ENCODE results near the gene GALNT9.
"Not testable (repeated sequence)": the region's sequence is repeated elsewhere in the genome, so short reads cannot be mapped to it uniquely, and the experiment has no call there.

The GALNT9 gene

DNA sequence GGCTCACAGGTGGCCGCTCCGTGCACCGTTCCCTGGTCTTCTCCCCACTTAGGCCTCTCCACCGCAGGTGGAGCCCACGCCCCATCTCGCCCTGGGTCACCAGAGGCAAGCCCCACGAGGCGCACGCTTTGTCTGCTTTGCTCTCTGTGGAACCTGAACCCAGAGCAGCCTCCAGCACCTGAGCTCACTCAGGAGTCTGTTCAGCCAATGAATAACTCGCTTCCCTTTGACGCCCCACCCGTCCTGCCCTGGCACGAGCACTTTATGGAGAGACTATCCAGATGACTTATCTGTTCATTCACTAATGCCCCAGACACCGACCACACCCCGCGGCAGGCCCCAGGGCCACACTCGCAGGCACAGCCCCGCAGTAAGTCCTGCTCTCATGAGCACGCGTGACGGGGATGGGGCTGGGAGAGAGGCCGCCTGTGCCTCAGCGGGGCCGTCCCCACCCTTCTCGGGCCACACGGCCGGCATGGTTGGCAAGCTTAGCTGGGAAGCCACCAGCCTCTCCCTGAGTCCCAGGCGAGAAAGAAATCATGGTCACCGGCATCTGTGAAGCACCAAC, 100.1 kb downstream of the GALNT9 start:
- DNase-seq, result no peak

DNA sequence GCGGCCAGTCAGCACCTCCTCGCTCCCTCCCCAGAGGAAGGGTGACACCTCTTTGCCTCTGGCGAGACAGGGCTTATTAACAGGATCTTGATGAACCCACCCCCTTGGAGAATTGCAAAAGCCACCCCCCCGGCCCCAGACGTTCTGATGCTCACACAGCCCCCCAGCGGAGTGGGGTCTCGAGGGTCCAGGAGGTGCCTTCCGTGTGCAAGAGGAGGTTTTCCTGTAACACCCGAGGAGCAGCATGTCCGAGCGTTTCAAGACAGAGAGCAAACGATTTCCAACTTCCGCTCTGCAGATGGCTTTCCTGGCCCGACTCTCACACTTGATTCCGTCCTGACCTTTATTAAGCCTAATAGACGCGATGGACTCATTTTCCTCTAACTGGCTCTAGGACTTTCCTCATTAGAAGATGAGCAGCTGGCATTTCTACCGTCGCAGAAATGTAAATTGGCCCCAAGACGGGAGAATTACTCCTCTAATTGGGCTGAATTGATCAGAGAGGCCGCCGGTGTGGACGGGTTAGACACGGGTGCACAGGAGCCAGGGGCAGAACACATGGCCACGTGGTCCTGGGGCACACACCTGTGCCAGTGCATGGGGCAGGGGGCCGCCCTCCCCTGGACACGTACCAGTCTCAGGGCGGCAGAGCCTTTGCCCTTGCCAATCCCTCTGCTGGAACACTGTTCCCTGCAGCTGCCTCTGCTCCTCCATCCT, 100.8 kb downstream of the GALNT9 start:
- DNase-seq, result no peak

GRCh38 chr12:132227782-132228475, 101.5 kb downstream of the GALNT9 start:
- no peak for DNase-seq

GRCh38 chr12:132227118-132227517, 102.3 kb downstream of the GALNT9 start:
- DNase-seq, result no peak

GRCh38 chr12:132226604-132227003, 102.8 kb downstream of the GALNT9 start:
- no peak for DNase-seq

- no peak for DNase-seq
Observed at GRCh38 chr12:132225214-132225613, 104.2 kb downstream of the GALNT9 start.

GRCh38 chr12:132224484-132224883, 104.9 kb downstream of the GALNT9 start:
- no peak for DNase-seq

- no peak for DNase-seq
Observed at GRCh38 chr12:132222808-132223173, 106.6 kb downstream of the GALNT9 start.

DNA sequence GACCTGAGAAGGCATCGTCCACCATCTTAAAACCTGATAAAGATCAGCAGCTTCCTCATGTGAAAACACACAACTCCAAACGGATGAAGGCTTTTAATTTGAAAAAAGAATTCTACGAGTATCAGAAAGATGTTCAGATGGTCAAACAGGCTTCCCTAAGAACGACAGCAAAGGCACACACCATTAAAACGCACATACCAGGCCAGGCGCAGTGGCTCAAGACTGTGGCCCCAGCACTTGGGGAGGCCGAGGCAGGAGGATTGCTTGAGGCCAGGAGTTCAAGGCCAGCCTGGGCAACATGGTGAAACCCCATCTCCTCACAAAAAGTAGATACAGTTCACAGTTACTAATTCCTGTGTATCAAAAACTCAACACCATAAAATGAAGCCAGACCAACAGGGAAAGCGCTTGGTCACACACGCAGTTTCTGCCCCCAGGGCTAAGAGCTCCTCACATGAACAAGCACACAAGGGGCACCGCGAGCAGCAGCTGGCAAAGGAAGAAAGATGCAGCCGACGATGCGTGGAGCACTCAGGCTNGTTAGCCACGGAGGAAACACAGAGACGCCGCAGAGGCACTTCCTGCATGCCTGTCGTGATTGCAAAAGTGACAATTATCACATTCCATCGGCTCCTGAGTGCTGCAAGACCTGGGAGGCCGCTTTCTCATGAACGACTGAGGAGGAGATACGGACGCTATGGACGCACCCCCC, 107.1 kb downstream of the GALNT9 start:
- peak in 3 of 5 experiments; percentile 19 to 73 (median 32) for DNase-seq

- not testable (repeated sequence) for DNase-seq
Observed at GRCh38 chr12:132219761-132220160, 109.6 kb downstream of the GALNT9 start.

GRCh38 chr12:132219323-132219722, 110.1 kb downstream of the GALNT9 start:
- DNase-seq, result no peak

DNA sequence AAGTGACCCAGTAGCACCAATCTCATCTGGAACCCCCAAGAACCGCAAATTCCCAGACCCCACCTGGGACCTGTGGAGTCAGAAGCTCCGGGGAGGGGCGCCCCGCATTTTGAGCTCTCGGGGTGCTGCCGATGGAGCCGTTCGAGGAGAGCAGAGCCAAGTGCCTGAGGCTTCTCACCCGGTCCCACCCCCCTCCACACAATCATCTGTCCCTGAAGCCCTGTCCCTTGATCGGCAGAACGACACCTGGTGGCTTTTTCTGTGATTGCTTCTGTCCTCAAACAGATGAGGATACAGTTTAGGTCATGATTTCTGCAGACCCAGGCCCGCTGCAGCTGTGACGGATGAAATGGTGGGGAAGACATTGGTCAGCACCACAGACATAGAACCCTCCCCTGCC, 110.5 kb downstream of the GALNT9 start:
- peak in 4 of 5 experiments; percentile 17 to 55 (median 26) for DNase-seq

GRCh38 chr12:132218527-132218875, 110.9 kb downstream of the GALNT9 start:
- no peak for DNase-seq

DNA sequence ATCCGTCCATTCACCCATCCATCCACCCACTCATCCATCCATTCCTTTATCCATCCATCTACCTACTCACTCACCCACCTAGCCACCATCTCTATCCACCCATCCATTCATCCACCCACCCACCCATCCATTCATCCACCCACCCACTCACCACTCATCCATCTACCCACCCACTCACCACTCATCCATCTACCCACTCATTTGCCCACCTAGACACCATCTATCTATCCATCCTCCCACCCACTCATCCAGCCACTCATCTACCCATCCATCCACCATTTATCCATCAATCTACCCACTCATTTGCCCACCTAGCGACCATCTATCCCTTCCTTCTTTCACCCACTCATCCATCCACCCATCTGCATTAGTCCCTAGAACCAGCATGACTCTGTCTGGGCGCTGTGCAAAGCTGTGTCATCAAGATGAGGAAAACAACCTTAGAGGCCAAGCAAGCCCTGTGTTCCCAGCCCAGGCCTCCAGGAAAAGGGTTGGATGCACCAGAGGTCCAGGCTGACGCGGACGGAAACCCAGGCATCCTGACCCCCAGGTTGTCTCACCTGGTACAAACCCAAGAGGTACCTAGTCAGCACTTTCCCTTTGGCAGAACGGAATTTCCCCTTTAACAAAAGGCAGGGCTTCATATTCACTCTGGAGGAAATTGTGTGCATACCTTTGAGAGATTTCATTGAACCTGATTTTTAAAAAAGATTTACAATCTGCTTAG, 111.4 kb downstream of the GALNT9 start:
- DNase-seq, result no peak

DNA sequence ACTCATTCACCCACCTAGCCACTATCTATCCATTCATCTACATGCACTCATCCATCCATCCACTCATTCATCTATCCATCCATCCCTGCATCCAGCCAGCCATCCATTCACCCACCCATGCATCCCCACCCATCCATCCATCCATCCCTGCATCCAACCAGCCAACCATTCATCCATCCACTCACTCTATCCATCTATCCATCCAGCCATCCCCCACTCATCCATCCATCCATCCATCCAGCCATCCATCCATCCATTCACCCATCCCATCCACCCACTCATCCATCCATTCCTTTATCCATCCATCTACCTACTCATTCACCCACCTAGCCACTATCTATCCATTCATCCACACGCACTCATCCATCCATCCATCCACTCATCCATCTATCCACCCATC, 112.0 kb downstream of the GALNT9 start:
- DNase-seq, result no peak

DNA sequence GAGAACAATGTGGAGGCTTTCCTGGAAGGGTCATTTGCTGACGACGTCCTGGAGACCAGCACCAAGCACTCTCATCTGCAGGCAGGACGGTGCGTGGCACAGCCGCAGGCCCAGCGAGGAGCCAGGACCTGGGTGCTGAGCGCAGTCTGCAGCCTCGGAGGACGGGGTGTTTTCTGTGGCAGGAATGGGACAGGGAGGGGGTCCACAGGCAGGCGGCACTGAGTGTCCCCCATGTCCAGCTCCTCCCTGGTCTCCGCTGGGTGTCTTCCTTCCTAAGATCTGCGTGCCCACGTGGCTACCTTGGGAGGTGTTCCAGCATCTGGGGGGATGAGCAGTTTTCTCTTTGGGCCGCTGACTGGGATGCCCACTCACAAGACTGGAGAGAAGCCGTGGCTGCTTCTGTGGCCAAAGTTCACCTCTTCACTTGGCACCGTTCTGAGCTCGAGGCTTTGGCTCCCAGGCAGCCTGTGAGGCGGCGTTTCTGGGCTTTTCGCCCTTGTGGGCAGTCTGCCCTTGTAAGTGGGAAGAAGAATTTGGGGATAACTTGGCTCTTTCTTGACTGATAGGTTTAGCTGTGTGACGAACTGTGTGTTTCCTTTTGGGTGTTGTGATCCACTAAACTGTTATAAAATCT, 112.9 kb downstream of the GALNT9 start:
- no peak for DNase-seq

DNA sequence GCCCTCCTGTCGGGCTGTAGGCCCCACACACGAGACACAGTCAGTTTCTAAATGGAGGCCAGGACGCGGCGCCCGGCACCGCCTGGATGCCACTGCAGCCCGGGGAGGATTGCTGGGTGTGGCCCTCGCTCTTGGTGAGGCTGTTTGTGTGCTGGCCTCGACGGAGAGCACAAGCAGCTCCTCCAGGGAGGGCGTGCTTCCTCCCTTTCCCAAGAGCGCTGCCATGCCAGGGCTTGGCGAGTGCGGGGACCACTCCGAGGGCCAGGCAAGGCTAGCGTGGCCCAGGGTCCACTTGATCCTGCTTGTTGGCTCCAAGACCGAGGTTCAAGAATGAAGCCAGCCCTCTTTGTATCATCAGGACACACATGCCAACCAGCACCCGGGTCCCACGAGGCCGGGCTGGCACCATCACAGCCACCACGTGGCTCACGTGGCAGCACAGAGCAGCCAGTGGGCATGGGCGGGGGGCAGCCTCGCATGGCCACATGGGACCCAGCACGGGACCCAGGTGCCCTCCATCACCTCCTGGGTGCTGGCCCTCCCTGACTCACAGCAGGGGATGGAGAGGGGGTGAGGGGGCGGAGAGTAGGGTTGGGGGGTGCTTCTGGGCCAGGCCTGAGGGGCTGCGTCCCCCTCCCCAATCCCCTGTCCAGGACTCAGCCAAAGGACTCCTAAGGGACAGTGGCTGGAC, 113.9 kb downstream of the GALNT9 start:
- DNase-seq, result no peak

GRCh38 chr12:132214891-132215290, 114.5 kb downstream of the GALNT9 start:
- DNase-seq, result peak in 1 of 5 experiments; percentile 51

GRCh38 chr12:132214161-132214476, 115.3 kb downstream of the GALNT9 start:
- no peak for DNase-seq

GRCh38 chr12:132213359-132214160, 115.8 kb downstream of the GALNT9 start:
- no peak for DNase-seq

GRCh38 chr12:132211816-132212215, 117.6 kb downstream of the GALNT9 start:
- peak in 1 of 5 experiments; percentile 68 for DNase-seq
